Right cardiac atrium (tissue), 5 donors: ENCODE data around the gene WWTR1. TPM values are rescaled to one million over a fixed set of nuclear protein-coding genes. Genes with fewer than 3 reads are reported as not detected.

Experiments
- ATAC-seq, 2 donors: fragments of 200-7000 bp; cut with Tn5 transposase; one replicate each; pipeline versions ENCODE4 v1.8.0 to v1.9.1; 2020; ENCODE audit warnings: moderate library complexity in 2 of 2, mild to moderate bottlenecking in 1 of 2
- DNase-seq, 3 donors: peaks; one replicate each; pipeline ENCODE4 v3.0.0-alpha.2; 2020
- H3K27ac ChIP-seq: one replicate; pipeline ENCODE4 v1.5.1; 2013; ENCODE audit warnings: mild to moderate bottlenecking, low read length, control low read depth, moderate library complexity
- H3K27me3 ChIP-seq: one replicate; pipeline ENCODE4 v1.6.1; 2013; ENCODE audit not compliant: control insufficient read depth, insufficient read depth
- H3K4me1 ChIP-seq: one replicate; pipeline ENCODE4 v1.6.1; 2013; ENCODE audit warnings: low read length; ENCODE audit not compliant: control insufficient read depth, insufficient read depth
- H3K4me3 ChIP-seq: one replicate; pipeline ENCODE4 v1.5.1; 2013; ENCODE audit warnings: low read length, control low read depth
- H3K9me3 ChIP-seq: one replicate; pipeline ENCODE4 v1.6.1; 2013; ENCODE audit warnings: low read length; ENCODE audit not compliant: control insufficient read depth
- WGBS: extraction: QIAGEN DNeasy Blood & Tissue Kit; methylation state at CpG from one replicate; pipeline ENCODE4 v1.1.7; 2013; 5-methylcytosine and 5-hydroxymethylcytosine counted together
- intact Hi-C, 4 donors: fragments of 100-400 bp; cut with DNase I; formaldehyde crosslinking; loops; one replicate each; pipeline versions ENCODE4 v1.11.0 to v1.14.0; 2022 to 2023
- polyA plus RNA-seq: library from polyadenylated mRNA; stranded (reverse); fragments of 200-250 nt; gene quantifications from one replicate; pipeline ENCODE4 v1.2.3, GENCODE V29; 2013
- total RNA-seq, 4 donors: library from RNA; stranded (reverse); fragmentation: NEBNext Ultra II Directional; extraction: Animal tissue kit (Norgen Biotek cat#: 25700); gene quantifications; one replicate each; pipeline ENCODE4 v1.2.1, GENCODE V29; 2021
- donor health status: healthy with polysubstance abuse.
- donor health status: DM: no; HTN: yes; CAD: no.
- donor health status: DM: no; HTN: no; CAD: no.
- donor health status: DM: no; HTN: yes; CAD: no; lungs with severe emphysema.
- donor health status: DM: yes; HTN: yes; CAD: no.

WWTR1 gene
- total and polyA plus RNA-seq, 5 donors: 23.0 to 99.2 (median 51.1) TPM

DNA sequence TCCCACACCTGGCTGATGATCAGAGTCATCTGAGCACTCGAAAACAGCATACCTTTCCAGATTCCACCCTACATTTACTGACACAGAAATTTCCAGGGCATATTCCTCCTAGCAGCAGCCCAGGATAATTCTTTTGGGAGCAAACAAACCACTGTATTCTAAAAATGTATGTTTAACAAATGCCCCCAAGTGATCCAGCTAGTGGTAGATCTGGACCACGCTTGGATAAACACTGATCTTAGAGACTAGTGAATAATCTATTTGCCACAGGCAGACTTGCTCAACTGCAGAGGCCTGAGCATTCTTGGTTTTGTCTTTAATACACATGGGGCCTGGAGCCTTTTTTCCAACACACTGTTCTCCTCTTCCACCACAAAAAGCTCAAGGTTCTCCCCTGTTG is 93.7 kb downstream of the WWTR1 start:
- Histone ChIP-seq H3K9me3 (no peaks in the 10 kb centered on the region), H3K27me3 (no peaks in the 10 kb centered on the region), H3K4me1 (peaks cover 8% of the 10 kb centered on the region), H3K4me3 (no peak overlapping the region), H3K27ac (no peak overlapping the region)
- WGBS: 98% methylated on average over 2 of the region's 2 CpGs
- no peak for DNase-seq
- no peak for ATAC-seq
- intact Hi-C loops: no loop called here

DNA sequence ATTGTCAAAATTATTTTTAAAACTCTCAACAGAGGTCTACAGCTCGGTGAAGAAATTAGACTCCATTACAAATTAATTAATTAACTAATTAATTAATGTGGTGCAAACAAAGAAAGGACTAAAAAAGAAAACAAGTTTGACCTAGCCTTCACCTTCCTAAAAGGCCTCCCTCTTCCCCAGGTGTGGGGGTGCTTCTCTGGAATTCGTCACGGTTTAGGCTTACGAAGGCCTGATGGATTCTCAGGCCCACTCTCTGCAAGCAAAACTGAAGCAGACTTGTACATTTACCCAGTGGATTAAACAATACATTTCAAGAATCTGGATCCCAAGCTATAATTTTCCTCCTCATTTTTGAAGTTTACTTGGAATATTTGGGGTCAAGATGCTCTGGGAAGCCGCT is 94.7 kb downstream of the WWTR1 start:
- DNase-seq (no peak), ATAC-seq (no peak)
- H3K27me3 ChIP-seq: no peaks in the 10 kb centered on the region
- H3K27ac ChIP-seq: no peak overlapping the region
- no peaks in the 10 kb centered on the region for H3K9me3 ChIP-seq
- intact Hi-C loops: no loop called here
- H3K4me3 ChIP-seq: no peak overlapping the region
- WGBS: 81% methylated on average over 5 of the region's 5 CpGs
- peaks cover 10% of the 10 kb centered on the region for H3K4me1 ChIP-seq

DNA sequence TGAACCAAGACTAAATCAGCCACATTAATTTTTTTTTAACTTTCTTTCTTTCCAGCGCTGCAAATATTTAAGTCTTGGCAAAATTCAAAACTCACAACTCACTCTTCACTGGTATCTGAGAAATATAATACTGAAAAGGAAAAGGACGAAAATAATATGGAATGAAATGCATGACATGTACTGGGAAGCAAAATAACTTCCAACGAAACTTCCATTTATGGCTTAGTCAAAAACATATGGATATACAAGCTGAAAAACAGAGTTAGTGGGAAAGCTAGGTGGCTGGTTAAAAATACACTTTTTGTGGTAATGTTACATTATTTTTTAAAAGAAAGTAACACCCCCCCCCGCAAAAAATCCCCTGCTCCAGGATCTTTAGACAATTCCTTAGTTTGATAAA is 97.2 kb downstream of the WWTR1 start:
- WGBS: 87% methylated on average over 4 of the region's 4 CpGs
- H3K4me1 ChIP-seq: peaks cover 12% of the 10 kb centered on the region

DNA sequence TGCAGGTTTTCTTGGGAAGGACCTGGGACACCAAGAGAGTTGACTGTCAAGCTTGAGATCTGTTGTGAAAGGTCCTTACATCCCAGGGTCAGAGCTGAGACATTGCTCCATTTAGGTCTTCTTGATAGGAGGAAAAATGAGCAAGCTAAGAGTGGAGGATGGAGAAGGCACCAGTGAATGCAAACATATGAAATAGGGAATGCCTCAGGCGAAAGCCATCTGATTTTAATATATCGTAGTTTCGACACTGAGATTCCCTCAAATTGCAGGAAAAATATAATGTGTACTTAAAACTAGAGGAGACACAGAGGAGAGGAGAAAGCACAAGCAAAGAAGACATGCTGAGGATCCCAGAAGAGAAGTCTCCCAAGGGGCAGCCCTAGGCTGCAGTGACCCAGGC is 97.8 kb downstream of the WWTR1 start:
- 96% methylated on average over 3 of the region's 3 CpGs for WGBS
- DNase-seq: no peak
- intact Hi-C loops: no loop called here
- H3K4me3 ChIP-seq: no peak overlapping the region
- ATAC-seq: no peak
- peaks cover 12% of the 10 kb centered on the region for H3K4me1 ChIP-seq
- no peaks in the 10 kb centered on the region for H3K27me3 ChIP-seq
- H3K9me3 ChIP-seq: no peaks in the 10 kb centered on the region
- peak overlapping the region; percentile 38 for H3K27ac ChIP-seq

More for the DNA sequence above, 97.2 kb downstream of the WWTR1 start:
- H3K9me3 ChIP-seq: no peaks in the 10 kb centered on the region
- H3K27ac ChIP-seq: no peak overlapping the region
- DNase-seq: no peak
- no peak for ATAC-seq
- no peak overlapping the region for H3K4me3 ChIP-seq
- no peaks in the 10 kb centered on the region for H3K27me3 ChIP-seq
- intact Hi-C loops: no loop called here

DNA sequence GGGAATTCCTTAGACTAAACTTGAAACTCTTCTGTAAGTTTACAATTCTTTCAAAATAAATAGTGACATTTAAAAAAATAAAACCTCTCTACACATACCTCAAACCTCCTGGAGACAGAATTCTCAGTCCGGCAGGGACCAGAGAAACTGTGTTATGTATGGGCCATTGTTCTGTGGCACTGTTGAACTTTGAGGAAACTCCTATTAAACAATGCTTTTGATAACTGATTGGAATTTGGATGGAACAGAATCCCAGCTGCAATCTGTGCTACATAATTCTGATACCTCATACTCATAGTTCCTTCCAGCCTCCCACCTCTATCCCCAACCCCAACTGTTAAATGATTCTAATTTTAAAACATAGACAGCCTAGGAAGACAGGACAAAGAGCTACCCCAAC is 98.3 kb downstream of the WWTR1 start:
- ATAC-seq (peak in 1 of 2 donors; percentile 20), DNase-seq (no peak)
- no peaks in the 10 kb centered on the region for H3K27me3 ChIP-seq
- peaks cover 12% of the 10 kb centered on the region for H3K4me1 ChIP-seq
- no peak overlapping the region for H3K4me3 ChIP-seq
- intact Hi-C loops: loop anchor here in 1 of 4 donors (10.0 kb wide), 1 partner anchor 95 kb away; the partner anchor contains the start of gene WWTR1
- peak overlapping the region; percentile 38 for H3K27ac ChIP-seq
- WGBS: 62% methylated on average over 1 of the region's 1 CpG
- no peaks in the 10 kb centered on the region for H3K9me3 ChIP-seq

DNA sequence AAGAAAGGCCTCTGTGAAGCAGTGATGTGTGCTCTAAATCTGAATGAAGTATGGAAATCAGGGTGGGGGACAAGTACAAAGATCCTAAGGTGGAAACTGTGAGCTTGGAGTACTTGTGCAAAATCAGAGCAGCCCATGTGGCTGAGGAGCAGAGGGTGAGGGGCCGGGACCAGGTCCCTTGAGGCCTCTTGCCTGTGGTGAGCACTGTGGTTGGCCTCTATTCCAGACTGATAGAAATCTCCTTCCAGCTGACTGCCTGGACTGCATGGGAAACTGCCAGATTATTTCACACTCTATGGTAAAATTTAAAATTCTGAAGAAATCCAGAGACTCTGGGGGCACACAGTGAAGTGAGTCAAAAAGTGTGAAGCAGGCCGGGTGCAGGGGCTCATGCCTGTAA is 101.9 kb downstream of the WWTR1 start:
- H3K9me3 ChIP-seq: no peaks in the 10 kb centered on the region
- ATAC-seq: peak in 1 of 2 donors; percentile 55
- H3K27ac ChIP-seq: no peak overlapping the region
- intact Hi-C loops: loop anchor here in 1 of 4 donors (10.0 kb wide), 1 partner anchor 99 kb away; the partner anchor contains the start of gene WWTR1
- H3K4me1 ChIP-seq: peaks cover 18% of the 10 kb centered on the region
- 59% methylated on average over 2 of the region's 2 CpGs for WGBS
- no peak overlapping the region for H3K4me3 ChIP-seq
- H3K27me3 ChIP-seq: no peaks in the 10 kb centered on the region
- DNase-seq: peak in 2 of 3 donors; percentile 44 to 63

DNA sequence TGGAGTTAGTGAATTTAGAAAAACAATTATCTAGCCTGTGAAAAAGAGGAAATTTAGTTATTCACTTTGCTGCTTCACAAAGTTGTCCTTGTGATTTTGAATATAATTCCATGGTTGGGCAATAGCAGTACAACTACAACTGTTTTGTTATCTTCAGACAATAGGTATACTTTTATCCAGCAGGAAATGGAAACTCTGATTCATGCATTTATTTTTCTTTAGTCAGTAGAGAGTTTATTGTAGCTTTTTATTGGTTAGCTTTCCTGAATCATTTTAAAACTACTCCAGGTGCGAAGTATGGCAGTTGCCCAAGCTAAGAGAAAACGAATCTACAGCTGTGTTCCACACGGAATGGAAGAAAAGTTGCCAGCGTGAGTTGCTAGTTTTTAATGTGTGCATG is 103.0 kb downstream of the WWTR1 start:
- H3K4me1 ChIP-seq: peaks cover 16% of the 10 kb centered on the region
- no peak overlapping the region for H3K4me3 ChIP-seq
- 29% methylated on average over 4 of the region's 4 CpGs for WGBS

DNA sequence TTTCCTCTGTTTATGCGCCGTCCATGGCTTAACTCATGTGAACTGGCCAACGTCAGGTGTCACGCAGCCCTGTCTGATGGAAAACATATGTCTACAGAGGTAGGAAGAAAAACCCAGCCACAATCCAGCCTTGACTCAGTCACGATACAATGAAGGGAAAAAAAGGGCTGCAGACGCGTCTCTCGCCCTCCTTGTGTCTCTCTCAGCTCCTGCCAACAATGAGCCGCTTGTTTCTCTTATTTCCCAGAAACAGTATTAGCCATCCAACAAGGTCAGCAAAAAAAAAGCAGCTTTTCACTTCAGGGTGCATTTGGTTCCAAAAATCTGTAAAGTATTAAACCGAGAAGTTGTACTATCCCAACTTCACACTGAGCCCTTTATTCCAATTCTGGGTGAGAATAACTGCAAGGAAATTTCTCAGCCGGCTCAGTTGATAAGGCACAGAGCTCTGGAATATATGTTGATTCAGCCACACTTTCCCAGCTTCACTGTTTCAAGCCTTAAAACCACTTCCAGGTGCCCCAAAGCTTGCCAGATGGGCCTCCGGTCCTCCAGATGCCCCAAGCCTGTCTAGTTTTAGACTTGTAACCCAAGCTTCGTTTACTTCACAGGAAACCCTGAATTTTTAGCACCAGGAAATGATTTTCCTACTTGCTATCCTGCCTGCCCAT is 103.9 kb downstream of the WWTR1 start:
- no peak overlapping the region for H3K4me3 ChIP-seq
- DNase-seq: peak; percentile 63 to 75 (median 67)
- WGBS: 38% methylated on average over 13 of the region's 13 CpGs
- H3K27ac ChIP-seq: peak overlapping the region; percentile 86
- peak; percentile 74 to 90 for ATAC-seq
- intact Hi-C loops: loop anchor here in 1 of 4 donors (10.0 kb wide), 1 partner anchor 101 kb away; the partner anchor contains the start of gene WWTR1
- H3K27me3 ChIP-seq: no peaks in the 10 kb centered on the region
- peaks cover 14% of the 10 kb centered on the region for H3K4me1 ChIP-seq
- no peaks in the 10 kb centered on the region for H3K9me3 ChIP-seq

More for the DNA sequence above, 103.0 kb downstream of the WWTR1 start:
- ATAC-seq (peak in 1 of 2 donors; percentile 67), DNase-seq (no peak)
- Histone ChIP-seq H3K27me3 (no peaks in the 10 kb centered on the region), H3K9me3 (no peaks in the 10 kb centered on the region), H3K27ac (no peak overlapping the region)
- intact Hi-C loops: loop anchor here in 1 of 4 donors (10.0 kb wide), 1 partner anchor 100 kb away; the partner anchor contains the start of gene WWTR1

DNA sequence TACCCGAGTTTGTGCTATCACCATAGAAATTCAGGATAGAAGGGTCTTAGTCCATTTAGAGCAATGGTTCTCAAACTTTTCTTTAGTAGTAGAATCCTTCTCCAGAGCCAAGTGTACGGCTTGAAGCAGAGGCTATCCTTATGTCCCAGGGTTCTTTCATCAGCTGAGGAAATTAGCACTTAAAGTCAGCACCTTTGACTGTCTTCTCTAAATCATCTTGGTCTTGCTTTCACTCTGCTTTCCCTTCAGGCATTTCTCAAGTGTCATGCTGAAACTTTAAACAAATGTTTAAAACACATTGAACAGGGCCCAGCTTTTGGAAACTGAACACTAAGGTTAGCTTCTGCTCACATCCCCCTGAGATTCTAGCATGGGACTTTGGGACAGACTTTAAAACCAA is 105.1 kb downstream of the WWTR1 start:
- no peak overlapping the region for H3K4me3 ChIP-seq
- H3K9me3 ChIP-seq: no peaks in the 10 kb centered on the region
- H3K27me3 ChIP-seq: no peaks in the 10 kb centered on the region
- H3K27ac ChIP-seq: no peak overlapping the region
- peaks cover 17% of the 10 kb centered on the region for H3K4me1 ChIP-seq
- intact Hi-C loops: loop anchor here in 1 of 4 donors (10.0 kb wide), 1 partner anchor 102 kb away; the partner anchor contains the start of gene WWTR1
- WGBS: 80% methylated on average over 2 of the region's 2 CpGs
- ATAC-seq: no peak
- DNase-seq: no peak

DNA sequence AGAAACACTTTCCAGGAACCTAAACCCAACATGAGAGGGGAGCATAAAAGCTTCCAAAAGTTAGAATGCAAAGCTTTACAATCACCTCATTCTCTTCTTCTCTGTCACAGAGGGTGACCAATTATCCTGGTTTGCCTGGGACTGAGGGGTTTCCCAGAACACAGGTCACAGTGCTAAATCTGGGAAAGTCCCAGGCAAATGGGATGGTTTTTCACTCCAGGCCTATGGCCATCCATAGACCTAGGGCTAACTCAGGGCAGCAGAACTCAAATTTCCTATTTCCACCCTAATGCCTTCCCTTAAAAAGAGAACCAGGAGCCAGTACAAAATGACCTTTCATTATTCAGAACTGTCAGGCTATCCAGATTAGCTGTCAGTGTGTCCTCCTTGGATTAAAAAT is 106.3 kb downstream of the WWTR1 start:
- H3K4me3 ChIP-seq: no peak overlapping the region
- peaks cover 17% of the 10 kb centered on the region for H3K4me1 ChIP-seq
- no peak for ATAC-seq
- no peak for DNase-seq
- H3K27ac ChIP-seq: no peak overlapping the region
- H3K27me3 ChIP-seq: no peaks in the 10 kb centered on the region
- no peaks in the 10 kb centered on the region for H3K9me3 ChIP-seq
- intact Hi-C loops: loop anchor here in 1 of 4 donors (10.0 kb wide), 1 partner anchor 103 kb away; the partner anchor contains the start of gene WWTR1

DNA sequence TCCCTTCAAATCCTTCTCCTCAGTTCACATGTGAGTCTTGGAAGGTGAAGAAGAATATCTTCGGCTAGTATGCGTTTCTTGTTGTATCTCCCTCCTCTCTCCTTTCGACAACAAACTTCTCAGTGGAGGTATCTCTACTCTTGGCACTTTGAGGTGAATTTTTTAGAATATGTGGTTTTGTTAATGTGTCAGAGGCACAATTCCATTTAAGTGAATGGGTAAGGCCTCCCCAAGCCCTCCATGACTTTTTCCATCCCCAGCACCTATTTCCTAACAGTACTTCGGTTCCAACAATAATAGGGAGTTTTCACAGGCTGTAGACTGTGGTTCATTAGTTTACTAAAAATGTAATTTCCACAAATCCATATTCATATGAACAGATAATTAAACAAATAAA is 109.2 kb downstream of the WWTR1 start:
- H3K27ac ChIP-seq: peak overlapping the region; percentile 59
- no peak for DNase-seq
- peaks cover 11% of the 10 kb centered on the region for H3K4me1 ChIP-seq
- intact Hi-C loops: no loop called here
- no peak overlapping the region for H3K4me3 ChIP-seq
- no peaks in the 10 kb centered on the region for H3K9me3 ChIP-seq
- ATAC-seq: peak in 1 of 2 donors; percentile 19
- no peaks in the 10 kb centered on the region for H3K27me3 ChIP-seq
- WGBS: 94% methylated on average over 4 of the region's 4 CpGs
